Measurements from ENCODE around the gene CADM1.

The CADM1 gene

DNA sequence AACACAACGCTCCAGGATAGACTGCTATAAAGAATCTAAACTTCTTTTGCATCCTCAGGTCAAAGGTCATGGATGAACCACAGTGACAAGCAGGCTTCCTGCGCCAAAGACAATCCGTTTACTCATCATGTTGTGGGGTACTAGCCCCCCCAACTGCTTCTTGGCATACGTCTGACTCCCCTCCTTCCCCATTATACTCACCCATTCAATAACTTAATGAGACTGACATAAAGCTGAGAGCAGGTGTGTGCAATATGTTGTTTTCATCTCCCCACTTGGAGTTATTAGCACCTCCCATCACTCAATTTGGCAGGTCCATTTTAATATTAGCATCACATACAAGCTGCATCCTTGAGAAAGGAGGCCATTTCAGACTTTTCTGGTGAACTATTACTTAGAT lies 157.1 kb downstream of the CADM1 start:
- no peak for TF ChIP-seq GATA1 (IDR thresholded peaks at IDR 0.05; ENCODE audit: low read depth, low read length)
- no peak for TF ChIP-seq POLR2A (IDR thresholded peaks at IDR 0.05; ENCODE audit: low read length)
- no peak for DNase-seq

DNA sequence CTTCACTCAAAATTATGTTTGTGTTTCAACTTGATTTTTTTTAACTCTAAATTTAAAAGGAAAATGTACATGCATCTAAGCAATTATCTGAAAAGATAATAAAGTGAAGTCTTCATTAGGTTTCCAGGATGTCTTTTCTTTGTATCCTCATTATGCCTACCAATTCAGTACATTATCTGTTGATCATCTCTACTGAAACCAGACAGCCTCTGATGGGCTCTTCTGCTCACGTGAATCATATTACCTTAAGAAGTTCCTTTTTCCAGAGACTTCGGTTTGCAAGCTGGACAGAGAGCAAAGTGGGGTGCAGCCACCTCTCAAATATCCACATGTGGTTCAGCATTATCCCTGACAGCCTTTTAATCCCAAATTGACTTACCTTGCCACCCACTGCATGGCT lies 158.4 kb downstream of the CADM1 start:
- TF ChIP-seq GATA1 (IDR thresholded peaks at IDR 0.05; ENCODE audit: low read depth, low read length) (no peak), POLR2A (IDR thresholded peaks at IDR 0.05; ENCODE audit: low read length) (no peak)
- DNase-seq: no peak

DNA sequence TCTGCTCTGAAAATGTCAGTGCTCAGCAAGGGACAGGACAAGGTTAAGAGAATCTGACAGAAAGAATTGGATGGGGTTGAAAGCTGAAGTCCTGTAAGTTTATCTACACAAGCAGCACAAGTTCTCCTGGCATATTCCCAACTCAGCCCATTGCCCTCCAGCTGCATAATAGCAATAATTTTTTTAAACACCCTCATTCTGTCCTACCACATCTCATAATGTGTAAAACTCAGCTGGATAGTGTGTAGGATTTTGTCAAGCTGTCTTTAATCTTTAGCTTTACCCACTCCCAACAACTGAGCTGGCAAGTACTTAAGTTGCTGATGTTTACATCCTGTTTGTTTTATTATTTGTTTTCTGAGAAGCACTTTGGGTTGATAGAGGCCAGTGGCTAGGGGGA lies 158.9 kb downstream of the CADM1 start:
- TF ChIP-seq GATA1 (IDR thresholded peaks at IDR 0.05; ENCODE audit: low read depth, low read length) (no peak), POLR2A (IDR thresholded peaks at IDR 0.05; ENCODE audit: low read length) (no peak)
- no peak for DNase-seq

DNA sequence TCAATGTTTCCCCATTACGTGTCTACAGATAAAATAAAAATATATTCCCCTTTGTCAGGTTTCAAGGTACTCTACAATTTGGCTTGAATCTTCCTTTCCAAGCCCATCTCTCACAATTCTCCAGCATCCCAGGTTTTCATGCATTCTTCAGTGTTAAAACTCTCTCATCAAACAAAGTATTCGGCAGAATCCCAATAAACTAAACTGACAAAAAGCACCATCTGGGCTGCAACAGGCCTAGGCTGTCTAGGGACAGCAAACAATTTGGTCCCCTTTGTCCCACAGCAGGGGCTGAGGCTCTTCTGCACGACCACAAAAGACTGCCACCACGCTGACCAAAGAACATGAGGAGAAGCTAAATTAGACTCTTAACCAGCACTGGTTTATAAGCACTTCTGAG lies 159.4 kb downstream of the CADM1 start:
- no peak for TF ChIP-seq POLR2A (IDR thresholded peaks at IDR 0.05; ENCODE audit: low read length)
- no peak for TF ChIP-seq GATA1 (IDR thresholded peaks at IDR 0.05; ENCODE audit: low read depth, low read length)
- no peak for DNase-seq

- TF ChIP-seq POLR2A (IDR thresholded peaks at IDR 0.05; ENCODE audit: low read length): no peak
- TF ChIP-seq GATA1 (IDR thresholded peaks at IDR 0.05; ENCODE audit: low read depth, low read length): no peak
- no peak for DNase-seq
These were observed 162.1 kb downstream of the CADM1 start for GRCh38 chr11:115342142-115342541.

GRCh38 chr11:115340874-115341273 lies 163.3 kb downstream of the CADM1 start:
- TF ChIP-seq GATA1 (IDR thresholded peaks at IDR 0.05; ENCODE audit: low read depth, low read length) (no peak), POLR2A (IDR thresholded peaks at IDR 0.05; ENCODE audit: low read length) (no peak)
- no peak for DNase-seq

- TF ChIP-seq GATA1 (IDR thresholded peaks at IDR 0.05; ENCODE audit: low read depth, low read length) (no peak), POLR2A (IDR thresholded peaks at IDR 0.05; ENCODE audit: low read length) (no peak)
- no peak for DNase-seq
These were observed 165.7 kb downstream of the CADM1 start for GRCh38 chr11:115338476-115338875.

DNA sequence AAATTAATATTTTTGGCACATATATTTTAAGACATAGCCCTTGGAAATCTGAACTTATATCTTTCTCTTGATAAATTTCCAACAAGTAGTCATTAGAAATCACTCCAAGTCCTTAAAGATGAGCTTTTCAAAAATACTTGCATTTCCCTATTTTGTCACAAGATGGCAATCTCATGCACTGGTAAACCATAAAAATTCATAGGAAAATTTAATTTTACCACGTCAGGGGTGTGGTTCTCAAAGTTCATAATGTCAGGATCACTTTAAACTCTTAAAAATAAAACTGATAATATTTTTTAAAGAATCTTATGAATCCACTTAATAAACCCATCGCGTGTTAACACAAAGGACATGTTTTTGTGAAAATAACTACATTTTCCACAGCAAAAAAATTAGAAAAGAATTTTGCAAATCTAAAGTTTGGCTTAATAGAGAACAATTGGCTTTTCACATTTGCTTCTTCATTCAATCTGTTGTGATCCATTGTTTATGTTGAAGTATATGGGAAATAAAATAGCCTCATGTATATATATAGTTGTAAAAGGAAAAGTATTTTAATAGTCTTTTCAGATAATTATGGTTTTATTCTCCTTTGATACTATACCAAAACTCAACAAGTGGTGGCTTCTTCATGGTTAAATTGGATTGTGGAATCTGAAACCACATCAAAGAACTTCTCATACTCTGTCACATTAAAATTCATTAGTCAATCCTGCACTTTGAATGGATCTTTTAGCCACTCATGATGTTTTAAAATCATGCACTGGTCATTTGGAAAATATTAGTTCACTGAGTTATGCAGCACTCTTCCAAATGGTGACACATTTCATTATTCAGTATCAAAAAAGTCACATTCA lies 169.1 kb downstream of the CADM1 start:
- TF ChIP-seq GATA1 (IDR thresholded peaks at IDR 0.05; ENCODE audit: low read depth, low read length) (no peak), POLR2A (IDR thresholded peaks at IDR 0.05; ENCODE audit: low read length) (no peak)
- peak; percentile 1 to 41 for DNase-seq

DNA sequence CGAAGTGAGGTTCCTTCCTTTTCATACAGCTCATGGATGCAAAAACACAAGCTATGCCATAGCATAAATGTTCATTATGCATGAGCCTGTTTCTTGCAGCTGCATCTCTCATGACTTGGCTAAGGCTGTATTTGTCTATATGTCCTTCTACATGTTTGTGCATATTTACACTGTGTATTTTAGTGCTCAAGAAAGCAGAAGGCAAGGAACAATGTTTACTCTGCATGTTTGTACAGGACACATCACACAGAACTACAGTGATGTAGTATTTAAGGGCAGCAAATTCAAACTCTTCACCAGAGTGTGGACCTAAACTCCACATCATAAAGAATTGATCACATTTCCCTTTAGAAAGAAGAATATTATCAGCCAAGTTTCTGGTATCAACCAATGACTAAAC lies 170.3 kb downstream of the CADM1 start:
- DNase-seq: no peak
- no peak for TF ChIP-seq GATA1 (IDR thresholded peaks at IDR 0.05; ENCODE audit: low read depth, low read length)
- TF ChIP-seq POLR2A (IDR thresholded peaks at IDR 0.05; ENCODE audit: low read length): no peak

DNA sequence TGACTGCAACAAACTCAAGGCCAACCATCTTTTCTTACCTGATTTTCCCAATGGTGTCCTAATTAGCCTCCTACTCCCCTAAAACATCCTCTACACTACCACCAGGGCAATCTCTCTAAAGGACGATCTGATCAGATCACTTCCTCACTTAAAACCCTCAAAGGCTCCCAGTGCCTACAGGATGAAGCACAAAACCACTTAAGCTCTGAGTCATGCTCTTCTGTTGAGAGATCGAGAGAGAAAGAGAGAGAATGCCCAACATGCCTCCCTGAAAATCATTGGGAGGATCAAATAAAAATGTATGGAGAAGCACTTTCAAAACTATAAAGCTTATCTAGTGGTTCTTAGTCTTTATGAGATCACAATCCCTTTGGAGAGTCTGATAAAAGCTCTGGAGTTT lies 171.1 kb downstream of the CADM1 start:
- DNase-seq: no peak
- TF ChIP-seq GATA1 (IDR thresholded peaks at IDR 0.05; ENCODE audit: low read depth, low read length) (no peak), POLR2A (IDR thresholded peaks at IDR 0.05; ENCODE audit: low read length) (no peak)

DNA sequence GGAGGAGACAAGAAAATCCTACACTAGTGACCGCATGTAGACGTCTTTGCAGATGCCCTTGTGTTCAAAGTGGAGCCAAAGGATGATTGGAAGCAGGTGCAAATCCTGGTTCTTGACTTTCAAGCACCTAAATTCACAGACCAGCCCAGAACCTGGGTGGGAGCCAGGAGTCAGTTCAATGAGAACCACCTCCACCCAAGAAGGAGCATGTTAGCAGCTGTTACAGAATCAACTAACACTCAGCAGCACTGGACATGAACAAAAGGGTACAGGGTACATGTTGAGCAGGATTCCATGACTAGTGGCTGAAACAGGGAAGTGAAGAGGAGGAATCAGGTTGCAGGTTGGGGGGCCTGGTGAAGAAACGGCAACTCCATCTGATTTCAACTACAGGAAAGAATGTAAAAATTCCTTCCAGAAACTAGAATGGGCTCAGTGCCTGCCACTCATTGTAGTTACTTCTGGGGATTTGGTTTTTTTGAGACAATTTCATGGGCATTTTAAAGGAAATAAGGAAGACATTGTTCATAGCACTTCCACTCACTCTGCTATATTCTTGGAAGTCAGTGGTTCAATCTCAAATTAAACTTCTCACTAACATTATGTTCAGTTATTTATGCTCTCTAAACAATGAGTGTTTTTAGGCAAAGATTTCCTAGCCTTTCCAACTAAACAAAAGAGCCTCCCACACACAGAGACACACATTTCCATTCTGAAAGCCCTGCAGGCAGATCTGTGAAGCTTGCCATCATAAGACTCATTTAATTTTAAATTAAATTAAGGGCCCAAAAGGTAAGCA lies 173.3 kb downstream of the CADM1 start:
- no peak for DNase-seq
- TF ChIP-seq GATA1 (IDR thresholded peaks at IDR 0.05; ENCODE audit: low read depth, low read length) (no peak), POLR2A (IDR thresholded peaks at IDR 0.05; ENCODE audit: low read length) (no peak)

DNA sequence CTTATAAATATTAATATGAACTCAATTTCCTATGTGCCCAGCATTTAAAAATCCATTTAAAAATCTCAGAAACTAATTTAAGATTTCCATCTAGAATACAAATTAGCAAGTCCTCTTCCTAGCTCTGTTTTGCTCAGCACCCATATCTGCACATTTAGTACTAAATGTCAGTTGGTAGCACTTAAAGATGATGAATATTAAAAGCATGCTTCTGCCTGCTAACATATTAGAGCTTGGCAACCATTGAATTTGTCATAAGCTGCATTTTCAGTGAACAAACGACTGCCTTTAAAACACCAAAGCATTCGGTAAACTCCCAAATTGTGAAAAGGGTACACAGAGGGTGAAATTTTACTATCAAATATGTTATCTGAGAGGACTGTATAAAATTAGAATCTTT lies 177.7 kb downstream of the CADM1 start:
- TF ChIP-seq POLR2A (IDR thresholded peaks at IDR 0.05; ENCODE audit: low read length): no peak
- TF ChIP-seq GATA1 (IDR thresholded peaks at IDR 0.05; ENCODE audit: low read depth, low read length): no peak
- DNase-seq: no peak

GRCh38 chr11:115325523-115325922 lies 178.7 kb downstream of the CADM1 start:
- TF ChIP-seq POLR2A (IDR thresholded peaks at IDR 0.05; ENCODE audit: low read length) (no peak), GATA1 (IDR thresholded peaks at IDR 0.05; ENCODE audit: low read depth, low read length) (no peak)
- DNase-seq: no peak

DNA sequence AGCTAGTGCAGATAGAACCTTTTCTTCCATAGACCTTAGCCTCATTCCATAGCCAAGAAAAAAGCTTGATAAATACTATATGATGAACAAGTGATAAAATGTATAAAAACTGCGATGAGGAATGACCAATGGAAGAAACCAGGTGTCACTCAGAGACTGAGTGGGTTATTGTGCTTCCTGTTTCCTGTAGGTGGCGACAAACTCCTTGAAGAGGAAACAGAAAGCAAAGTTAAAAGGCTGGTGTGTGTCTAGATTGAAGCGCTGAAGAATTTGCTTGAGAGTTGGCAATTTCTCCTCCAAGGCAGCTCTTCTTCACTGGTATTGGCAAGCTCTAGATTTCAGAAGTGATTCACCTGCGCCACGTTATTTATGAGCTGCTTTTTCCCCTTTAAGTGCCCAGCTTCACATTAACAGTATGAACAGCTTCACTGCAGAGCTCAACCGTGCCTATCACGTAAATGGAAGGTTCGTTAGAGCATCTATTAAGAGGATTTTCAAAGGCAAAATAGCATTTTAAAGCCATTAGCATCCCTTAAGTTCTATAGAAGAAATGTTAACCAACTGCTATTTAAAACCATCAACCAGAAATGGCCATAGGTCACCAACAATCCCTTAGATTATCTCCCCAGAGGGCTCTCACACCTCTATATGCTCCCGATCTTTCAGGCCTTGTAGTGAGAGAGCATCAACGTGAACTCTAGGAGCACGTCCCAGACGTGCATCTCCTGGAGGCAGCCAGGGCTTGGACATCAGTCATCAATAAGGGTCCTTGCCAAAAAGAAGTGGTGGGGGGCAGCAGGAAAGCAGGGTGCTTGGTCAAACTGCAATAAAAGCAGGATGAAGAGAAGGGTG lies 179.4 kb downstream of the CADM1 start:
- no peak for TF ChIP-seq POLR2A (IDR thresholded peaks at IDR 0.05; ENCODE audit: low read length)
- TF ChIP-seq GATA1 (IDR thresholded peaks at IDR 0.05; ENCODE audit: low read depth, low read length): no peak
- peak; percentile 29 to 58 for DNase-seq
